ENCODE results near the gene CMC2.

The CMC2 gene

GRCh38 chr16:80992676-80993293 lies 13.9 kb downstream of the CMC2 start:
- DNase-seq (ENCODE audit: extremely low spot score) = no peak
- ChIA-PET POLR2A (interaction anchor here (0.9 kb wide), 2 partner anchors 14 to 84 kb away, joined by 3 to 4 read pairs; partner anchors contain the start of genes C16orf46, CENPN and CMC2), CTCF (interaction anchor here (1.9 kb wide), 1 partner anchor 12 kb away, joined by 7 read pairs; no protein-coding TSS in a partner anchor)
- TF ChIP-seq LEF1 (IDR thresholded peaks at IDR 0.05; ENCODE audit: borderline replicate concordance) (no peak), SP1 (IDR thresholded peaks at IDR 0.05) (no peak), ARNT (IDR thresholded peaks at IDR 0.05) (no peak), FOXK2 (IDR thresholded peaks at IDR 0.05) (no peak), ELF4 (IDR thresholded peaks at IDR 0.05) (no peak), NFRKB (IDR thresholded peaks at IDR 0.05) (no peak), FOXA1 (IDR thresholded peaks at IDR 0.05) (no peak), TARDBP (IDR thresholded peaks at IDR 0.05) (no peak), L3MBTL2 (conservative IDR thresholded peaks at IDR 0.05) (no peak), SUZ12 (IDR thresholded peaks at IDR 0.05) (no peak), HDGF (IDR thresholded peaks at IDR 0.05; ENCODE audit: borderline replicate concordance) (no peak), CTBP1 (IDR thresholded peaks at IDR 0.05; ENCODE audit: borderline replicate concordance) (no peak), BHLHE40 (IDR thresholded peaks at IDR 0.05; ENCODE audit: borderline replicate concordance) (no peak), ZNF384 (IDR thresholded peaks at IDR 0.05) (no peak; the same call in 1 of the 2 replicates), FOXM1 (IDR thresholded peaks at IDR 0.05; ENCODE audit: borderline replicate concordance) (no peak)
- TF ChIP-seq, protein P1, sequence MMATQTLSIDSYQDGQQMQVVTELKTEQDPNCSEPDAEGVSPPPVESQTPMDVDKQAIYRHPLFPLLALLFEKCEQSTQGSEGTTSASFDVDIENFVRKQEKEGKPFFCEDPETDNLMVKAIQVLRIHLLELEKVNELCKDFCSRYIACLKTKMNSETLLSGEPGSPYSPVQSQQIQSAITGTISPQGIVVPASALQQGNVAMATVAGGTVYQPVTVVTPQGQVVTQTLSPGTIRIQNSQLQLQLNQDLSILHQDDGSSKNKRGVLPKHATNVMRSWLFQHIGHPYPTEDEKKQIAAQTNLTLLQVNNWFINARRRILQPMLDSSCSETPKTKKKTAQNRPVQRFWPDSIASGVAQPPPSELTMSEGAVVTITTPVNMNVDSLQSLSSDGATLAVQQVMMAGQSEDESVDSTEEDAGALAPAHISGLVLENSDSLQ (IDR thresholded peaks at IDR 0.05) = no peak

- DNase-seq (ENCODE audit: extremely low spot score) = no peak
- ChIA-PET POLR2A (no interaction called here), CTCF (interaction anchor here (1.2 to 1.9 kb wide), 2 partner anchors 13 to 17 kb away, joined by 4 to 7 read pairs; no protein-coding TSS in a partner anchor)
- no peak for TF ChIP-seq SP1 (IDR thresholded peaks at IDR 0.05)
- no peak for TF ChIP-seq LEF1 (IDR thresholded peaks at IDR 0.05; ENCODE audit: borderline replicate concordance)
- TF ChIP-seq TARDBP (IDR thresholded peaks at IDR 0.05) = no peak
- no peak for TF ChIP-seq BHLHE40 (IDR thresholded peaks at IDR 0.05; ENCODE audit: borderline replicate concordance)
- no peak for TF ChIP-seq FOXA1 (IDR thresholded peaks at IDR 0.05)
- TF ChIP-seq FOXM1 (IDR thresholded peaks at IDR 0.05; ENCODE audit: borderline replicate concordance) = no peak
- no peak for TF ChIP-seq ELF4 (IDR thresholded peaks at IDR 0.05)
- TF ChIP-seq, protein P1 (IDR thresholded peaks at IDR 0.05) = no peak
- TF ChIP-seq FOXK2 (IDR thresholded peaks at IDR 0.05) = no peak
- TF ChIP-seq ZNF384 (IDR thresholded peaks at IDR 0.05) = no peak
- TF ChIP-seq NFRKB (IDR thresholded peaks at IDR 0.05) = no peak
- TF ChIP-seq ARNT (IDR thresholded peaks at IDR 0.05) = no peak
- TF ChIP-seq HDGF (IDR thresholded peaks at IDR 0.05; ENCODE audit: borderline replicate concordance) = no peak
- TF ChIP-seq L3MBTL2 (conservative IDR thresholded peaks at IDR 0.05) = no peak
- TF ChIP-seq CTBP1 (IDR thresholded peaks at IDR 0.05; ENCODE audit: borderline replicate concordance) = no peak
- no peak for TF ChIP-seq SUZ12 (IDR thresholded peaks at IDR 0.05)
These were observed 14.8 kb downstream of the CMC2 start for GRCh38 chr16:80991792-80992430.

GRCh38 chr16:80990978-80991377 lies 15.7 kb downstream of the CMC2 start:
- no peak for DNase-seq (ENCODE audit: extremely low spot score)
- ChIA-PET POLR2A (no interaction called here), CTCF (interaction anchor here (1.2 kb wide), 1 partner anchor 16 kb away, joined by 4 read pairs; no protein-coding TSS in a partner anchor)
- TF ChIP-seq LEF1 (IDR thresholded peaks at IDR 0.05; ENCODE audit: borderline replicate concordance) = no peak
- no peak for TF ChIP-seq TARDBP (IDR thresholded peaks at IDR 0.05)
- TF ChIP-seq ELF4 (IDR thresholded peaks at IDR 0.05) = no peak
- TF ChIP-seq FOXK2 (IDR thresholded peaks at IDR 0.05) = no peak
- no peak for TF ChIP-seq BHLHE40 (IDR thresholded peaks at IDR 0.05; ENCODE audit: borderline replicate concordance)
- no peak for TF ChIP-seq SUZ12 (IDR thresholded peaks at IDR 0.05)
- no peak for TF ChIP-seq FOXA1 (IDR thresholded peaks at IDR 0.05)
- no peak for TF ChIP-seq ARNT (IDR thresholded peaks at IDR 0.05)
- no peak for TF ChIP-seq CTBP1 (IDR thresholded peaks at IDR 0.05; ENCODE audit: borderline replicate concordance)
- TF ChIP-seq FOXM1 (IDR thresholded peaks at IDR 0.05; ENCODE audit: borderline replicate concordance) = no peak
- TF ChIP-seq, protein P1 (IDR thresholded peaks at IDR 0.05) = no peak
- no peak for TF ChIP-seq L3MBTL2 (conservative IDR thresholded peaks at IDR 0.05)
- TF ChIP-seq HDGF (IDR thresholded peaks at IDR 0.05; ENCODE audit: borderline replicate concordance) = no peak

- DNase-seq (ENCODE audit: extremely low spot score) = no peak
- TF ChIP-seq ZNF384 (IDR thresholded peaks at IDR 0.05) = no peak
- no peak for TF ChIP-seq FOXK2 (IDR thresholded peaks at IDR 0.05)
- TF ChIP-seq LEF1 (IDR thresholded peaks at IDR 0.05; ENCODE audit: borderline replicate concordance) = no peak
- TF ChIP-seq NFRKB (IDR thresholded peaks at IDR 0.05) = no peak
- no peak for TF ChIP-seq CTBP1 (IDR thresholded peaks at IDR 0.05; ENCODE audit: borderline replicate concordance)
- TF ChIP-seq FOXM1 (IDR thresholded peaks at IDR 0.05; ENCODE audit: borderline replicate concordance) = no peak
- no peak for TF ChIP-seq FOXA1 (IDR thresholded peaks at IDR 0.05)
- no peak for TF ChIP-seq TARDBP (IDR thresholded peaks at IDR 0.05)
- no peak for TF ChIP-seq SP1 (IDR thresholded peaks at IDR 0.05)
- TF ChIP-seq SUZ12 (IDR thresholded peaks at IDR 0.05) = no peak
- no peak for TF ChIP-seq ELF4 (IDR thresholded peaks at IDR 0.05)
- TF ChIP-seq, protein P1 (IDR thresholded peaks at IDR 0.05) = no peak
- CTCF ChIA-PET = interaction anchor here (1.2 kb wide), 1 partner anchor 16 kb away, joined by 4 read pairs; no protein-coding TSS in a partner anchor
- POLR2A ChIA-PET = no interaction called here
These were observed 16.1 kb downstream of the CMC2 start for GRCh38 chr16:80990577-80990976.

GRCh38 chr16:80989801-80990200 lies 16.9 kb downstream of the CMC2 start:
- DNase-seq (ENCODE audit: extremely low spot score) = no peak
- CTCF ChIA-PET = no interaction called here
- TF ChIP-seq FOXA1 (IDR thresholded peaks at IDR 0.05) = no peak
- no peak for TF ChIP-seq TARDBP (IDR thresholded peaks at IDR 0.05)
- TF ChIP-seq FOXK2 (IDR thresholded peaks at IDR 0.05) = no peak
- no peak for TF ChIP-seq HDGF (IDR thresholded peaks at IDR 0.05; ENCODE audit: borderline replicate concordance)
- TF ChIP-seq, protein P1 (IDR thresholded peaks at IDR 0.05) = peak; percentile 37
- TF ChIP-seq L3MBTL2 (conservative IDR thresholded peaks at IDR 0.05) = no peak
- POLR2A ChIA-PET = no interaction called here
